ENCODE data around the gene VSIR. TPM values are rescaled to one million over a fixed set of nuclear protein-coding genes. Genes with fewer than 3 reads are reported as not detected.

Gene VSIR
- total RNA-seq, 1 experiment from 2014 or later: 57.7 TPM

GRCh38 chr10:71754562-71754961 lies 18.8 kb downstream of the VSIR start:
- Histone ChIP-seq H3K36me3 (ENCODE audit: low read depth) (no peaks in the 10 kb centered on the region), H3K27ac (no peak overlapping the region), H4K20me1 (ENCODE audit: insufficient read depth) (no peaks in the 10 kb centered on the region), H3K79me2 (ENCODE audit: low read depth) (no peaks in the 10 kb centered on the region), H3F3A (ENCODE audit: insufficient read depth, low read depth) (peaks cover 5% of the 10 kb centered on the region; the same call in 1 of the 2 replicates), H3K27me3 (ENCODE audit: insufficient read depth, low read depth) (no peaks in the 10 kb centered on the region), H3K9me3 (ENCODE audit: insufficient read depth, low read depth) (no peaks in the 10 kb centered on the region), H3K4me3 (no peak overlapping the region), H3K4me1 (replicated peaks; ENCODE audit: insufficient read depth) (peaks cover 8% of the 10 kb centered on the region; the same call in 1 of the 2 replicates), H3K9me2 (ENCODE audit: insufficient read depth) (no peaks in the 10 kb centered on the region), H2AFZ (no peak overlapping the region), H3K4me2 (no peak overlapping the region)
- ChIA-PET POLR2A (ENCODE audit: unreplicated experiment) (interaction anchor here (0.6 to 0.7 kb wide), 2 partner anchors 34 to 161 kb away, joined by 3 to 4 read pairs; no protein-coding TSS in a partner anchor), CTCF (no interaction called here)
- no TSS peak for BruUV-seq (replicated peaks)
- intact Hi-C loops (cut with micrococcal nuclease; ENCODE audit: unreplicated experiment): no loop called here
- TF ChIP-seq, protein P1, sequence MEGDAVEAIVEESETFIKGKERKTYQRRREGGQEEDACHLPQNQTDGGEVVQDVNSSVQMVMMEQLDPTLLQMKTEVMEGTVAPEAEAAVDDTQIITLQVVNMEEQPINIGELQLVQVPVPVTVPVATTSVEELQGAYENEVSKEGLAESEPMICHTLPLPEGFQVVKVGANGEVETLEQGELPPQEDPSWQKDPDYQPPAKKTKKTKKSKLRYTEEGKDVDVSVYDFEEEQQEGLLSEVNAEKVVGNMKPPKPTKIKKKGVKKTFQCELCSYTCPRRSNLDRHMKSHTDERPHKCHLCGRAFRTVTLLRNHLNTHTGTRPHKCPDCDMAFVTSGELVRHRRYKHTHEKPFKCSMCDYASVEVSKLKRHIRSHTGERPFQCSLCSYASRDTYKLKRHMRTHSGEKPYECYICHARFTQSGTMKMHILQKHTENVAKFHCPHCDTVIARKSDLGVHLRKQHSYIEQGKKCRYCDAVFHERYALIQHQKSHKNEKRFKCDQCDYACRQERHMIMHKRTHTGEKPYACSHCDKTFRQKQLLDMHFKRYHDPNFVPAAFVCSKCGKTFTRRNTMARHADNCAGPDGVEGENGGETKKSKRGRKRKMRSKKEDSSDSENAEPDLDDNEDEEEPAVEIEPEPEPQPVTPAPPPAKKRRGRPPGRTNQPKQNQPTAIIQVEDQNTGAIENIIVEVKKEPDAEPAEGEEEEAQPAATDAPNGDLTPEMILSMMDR (conservative IDR thresholded peaks at IDR 0.05): no peak
- no peak for TF ChIP-seq EZH2 (IDR thresholded peaks at IDR 0.05; ENCODE audit: low read depth)
- no peak for DNase-seq

GRCh38 chr10:71753960-71754505 lies 19.3 kb downstream of the VSIR start:
- POLR2A ChIA-PET (ENCODE audit: unreplicated experiment): interaction anchor here (0.7 kb wide), 1 partner anchor 33 kb away, joined by 4 read pairs; no protein-coding TSS in a partner anchor
- intact Hi-C loops (cut with micrococcal nuclease; ENCODE audit: unreplicated experiment): no loop called here

DNA sequence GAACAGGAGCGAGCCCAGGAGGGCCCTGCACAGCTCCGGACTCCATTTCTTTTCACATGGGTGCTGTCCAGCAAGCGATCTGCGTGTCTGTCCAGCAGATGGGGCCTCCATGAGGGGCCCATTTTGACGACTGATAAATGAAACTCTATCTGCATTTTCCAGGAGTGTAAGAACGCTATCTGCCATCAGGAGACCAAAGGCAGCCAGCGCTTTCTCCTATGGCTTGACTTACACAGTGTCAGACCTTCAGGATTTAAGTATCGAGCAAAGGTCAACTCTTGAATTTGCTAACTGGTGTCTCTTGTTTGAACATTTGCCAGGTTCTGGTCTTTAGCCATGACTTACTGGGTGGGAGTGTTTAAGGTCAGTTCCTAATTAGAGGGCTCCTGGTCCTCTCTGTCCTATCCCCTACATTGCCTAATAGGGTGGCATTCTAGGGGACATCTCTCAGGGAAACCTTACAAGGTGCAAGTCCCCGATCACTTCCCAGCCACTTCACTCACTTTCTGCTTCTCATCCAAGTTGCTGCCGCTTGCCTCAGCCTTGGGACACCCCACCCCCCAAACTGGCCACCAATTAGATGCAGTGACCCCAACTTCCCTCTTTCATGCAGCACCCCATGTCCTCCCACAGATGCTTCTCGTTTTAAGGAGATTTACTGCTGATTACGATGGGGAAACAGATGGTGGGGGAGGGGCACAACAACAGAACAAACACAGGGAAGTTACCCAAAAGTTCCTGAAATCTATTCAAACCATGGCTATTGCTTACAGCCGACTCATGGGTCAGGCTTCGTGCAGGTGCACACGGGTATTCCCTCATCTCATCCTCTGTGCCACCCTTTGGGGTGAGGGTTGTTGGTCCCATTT lies 20.0 kb downstream of the VSIR start:
- no TSS peak for BruUV-seq (replicated peaks)
- peaks cover 5% of the 10 kb centered on the region; the same call in 1 of the 2 replicates for H3F3A ChIP-seq (ENCODE audit: insufficient read depth, low read depth)
- no peak for DNase-seq

More at GRCh38 chr10:71753960-71754505, 19.3 kb downstream of the VSIR start:
- CTCF ChIA-PET: no interaction called here
- DNase-seq: no peak
- H3K9me3 ChIP-seq (ENCODE audit: insufficient read depth, low read depth): no peaks in the 10 kb centered on the region
- no peak overlapping the region for H3K4me3 ChIP-seq
- no peak overlapping the region for H3K27ac ChIP-seq
- H4K20me1 ChIP-seq (ENCODE audit: insufficient read depth): no peaks in the 10 kb centered on the region
- H3K4me2 ChIP-seq: no peak overlapping the region
- H2AFZ ChIP-seq: no peak overlapping the region
- no peaks in the 10 kb centered on the region for H3K9me2 ChIP-seq (ENCODE audit: insufficient read depth)
- peaks cover 6% of the 10 kb centered on the region; the same call in 1 of the 2 replicates for H3K4me1 ChIP-seq (replicated peaks; ENCODE audit: insufficient read depth)
- H3K79me2 ChIP-seq (ENCODE audit: low read depth): no peaks in the 10 kb centered on the region
- no peaks in the 10 kb centered on the region for H3K36me3 ChIP-seq (ENCODE audit: low read depth)
- H3K27me3 ChIP-seq (ENCODE audit: insufficient read depth, low read depth): no peaks in the 10 kb centered on the region
- peaks cover 5% of the 10 kb centered on the region; the same call in 1 of the 2 replicates for H3F3A ChIP-seq (ENCODE audit: insufficient read depth, low read depth)
- TF ChIP-seq EZH2 (IDR thresholded peaks at IDR 0.05; ENCODE audit: low read depth): no peak
- TF ChIP-seq, protein P1 (conservative IDR thresholded peaks at IDR 0.05): no peak
- no TSS peak for BruUV-seq (replicated peaks)

More for the DNA sequence above, 20.0 kb downstream of the VSIR start:
- H3K9me3 ChIP-seq (ENCODE audit: insufficient read depth, low read depth): no peaks in the 10 kb centered on the region
- H3K79me2 ChIP-seq (ENCODE audit: low read depth): no peaks in the 10 kb centered on the region
- H3K4me1 ChIP-seq (replicated peaks; ENCODE audit: insufficient read depth): no peaks in the 10 kb centered on the region
- H3K9me2 ChIP-seq (ENCODE audit: insufficient read depth): no peaks in the 10 kb centered on the region
- TF ChIP-seq, protein P1 (conservative IDR thresholded peaks at IDR 0.05): no peak
- TF ChIP-seq EZH2 (IDR thresholded peaks at IDR 0.05; ENCODE audit: low read depth): no peak
- ChIA-PET POLR2A (ENCODE audit: unreplicated experiment) (interaction anchor here (0.7 kb wide), 1 partner anchor 37 kb away, joined by 4 read pairs; no protein-coding TSS in a partner anchor), CTCF (no interaction called here)
- no peaks in the 10 kb centered on the region for H3K27me3 ChIP-seq (ENCODE audit: insufficient read depth, low read depth)
- no peak overlapping the region for H2AFZ ChIP-seq
- H3K4me2 ChIP-seq: no peak overlapping the region
- H3K36me3 ChIP-seq (ENCODE audit: low read depth): no peaks in the 10 kb centered on the region
- H3K4me3 ChIP-seq: no peak overlapping the region
- intact Hi-C loops (cut with micrococcal nuclease; ENCODE audit: unreplicated experiment): no loop called here
- no peaks in the 10 kb centered on the region for H4K20me1 ChIP-seq (ENCODE audit: insufficient read depth)
- no peak overlapping the region for H3K27ac ChIP-seq

Data from PC-9 (cell line).